Upper lobe of left lung (tissue), 6 donors: ENCODE measurements around the gene GPR108. TPM values are rescaled to one million over a fixed set of nuclear protein-coding genes. Genes with fewer than 3 reads are reported as not detected.
A peak's percentile ranks its signal among the peaks of the same experiment; 100 is the strongest.
"Not testable (repeated sequence)": the region's sequence is repeated elsewhere in the genome, so short reads cannot be mapped to it uniquely, and the experiment has no call there.

Experiments used
- ATAC-seq, 2 donors: fragments of 200-7000 bp; cut with Tn5 transposase; one replicate each; pipeline ENCODE4 v1.9.1; 2022; ENCODE audit warnings: mild to moderate bottlenecking in 2 of 2, moderate library complexity in 2 of 2; ENCODE audit not compliant: low FRiP score in 2 of 2
- DNase-seq, 2 donors: peaks; one replicate each; pipeline ENCODE4 v3.0.0-alpha.2; 2019 to 2020
- H3K27ac ChIP-seq, 4 donors: fragments of 200-600 bp; sonication (generic); one replicate each; pipeline ENCODE4 v1.5.1; 2016 to 2019
- H3K27me3 ChIP-seq, 4 donors: fragments of 200-600 bp; sonication (generic); one replicate each; pipeline ENCODE4 v1.5.1; 2017 to 2019
- H3K36me3 ChIP-seq, 4 donors: fragments of 200-600 bp; sonication (generic); one replicate each; pipeline ENCODE4 v1.5.1; 2016 to 2019
- H3K4me1 ChIP-seq, 4 donors: fragments of 200-600 bp; sonication (generic); one replicate each; pipeline ENCODE4 v1.5.1; 2018 to 2019
- H3K4me3 ChIP-seq, 4 donors: fragments of 200-600 bp; sonication (generic); one replicate each; pipeline ENCODE4 v1.5.1; 2017 to 2019; ENCODE audit warnings: mild to moderate bottlenecking in 2 of 4, moderate library complexity in 1 of 4
- H3K9me3 ChIP-seq, 4 donors: fragments of 200-600 bp; sonication (generic); one replicate each; pipeline ENCODE4 v1.5.1; 2018 to 2019
- EP300 ChIP-seq, 4 donors: sonication (generic); formaldehyde crosslinking; IDR thresholded peaks; one replicate each; pipeline ENCODE4 v1.5.1; 2017; ENCODE audit warnings: antibody characterized with exemption in 4 of 4, control low read depth in 2 of 4
- POLR2A ChIP-seq, 4 donors: fragments of 450-650 bp; IDR thresholded peaks; one replicate each; pipeline ENCODE4 v1.5.1; 2016 to 2017; ENCODE audit warnings: antibody characterized with exemption in 4 of 4, mild to moderate bottlenecking in 2 of 4
- POLR2AphosphoS5 ChIP-seq, 2 donors: sonication (generic); formaldehyde crosslinking; IDR thresholded peaks; one replicate each; pipeline ENCODE4 v1.5.1; 2017; ENCODE audit warnings: antibody characterized with exemption in 2 of 2
- WGBS, 2 donors: methylation state at CpG; one replicate each; pipeline ENCODE4 v1.1.5; 2017 to 2018; 5-methylcytosine and 5-hydroxymethylcytosine counted together
- total RNA-seq, 6 donors: library from RNA; depleted of rRNA in 4 of 6; stranded (reverse); fragments of >200 nt in 4 of 6; gene quantifications; one replicate each; pipeline versions ENCODE4 v1.1.0 to v1.2.1, GENCODE V29; 2016 to 2021
- TF ChIP-seq, protein P1 (sequence below), 6 experiments: fragments of 450-650 bp in 4 of 6; fragments of 200-600 bp in 2 of 6; sonication (generic) in 2 of 6; IDR thresholded peaks; one replicate each; pipeline ENCODE4 v1.5.1; 2016 to 2019; ENCODE audit warnings: antibody characterized with exemption in 6 of 6
- donor health status: DM: no; HTN: no; CAD: no; lungs with moderate emphysema.
- donor health status: DM: no; HTN: yes; CAD: no; lungs with severe emphysema.

Gene GPR108
- total RNA-seq, 6 donors from 2014 or later, result 51.6 to 105 (median 69.0) TPM

DNA sequence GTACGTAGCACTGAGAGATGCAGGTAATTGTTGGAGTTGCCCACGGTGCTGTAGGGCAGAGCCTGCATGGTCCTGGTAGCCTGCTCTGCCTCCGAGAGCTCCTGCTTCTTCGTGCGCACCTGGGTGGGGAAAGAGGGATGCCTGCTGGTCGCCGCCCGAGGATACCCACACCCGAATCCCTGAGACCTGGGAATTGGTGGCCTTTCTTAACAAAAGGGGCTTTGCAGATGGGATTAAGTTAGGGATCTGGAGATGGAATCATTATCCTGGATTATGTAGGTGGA lies 26.4 kb downstream of the GPR108 start:
- Histone ChIP-seq H3K9me3 (no peaks in the 10 kb centered on the region), H3K27ac (no peak overlapping the region), H3K4me3 (no peak overlapping the region), H3K4me1 (no peaks in the 10 kb centered on the region), H3K27me3 (no peaks in the 10 kb centered on the region), H3K36me3 (peaks cover 0 to 34% (median 16%) of the 10 kb centered on the region in 4 donors)
- TF ChIP-seq, protein P1, sequence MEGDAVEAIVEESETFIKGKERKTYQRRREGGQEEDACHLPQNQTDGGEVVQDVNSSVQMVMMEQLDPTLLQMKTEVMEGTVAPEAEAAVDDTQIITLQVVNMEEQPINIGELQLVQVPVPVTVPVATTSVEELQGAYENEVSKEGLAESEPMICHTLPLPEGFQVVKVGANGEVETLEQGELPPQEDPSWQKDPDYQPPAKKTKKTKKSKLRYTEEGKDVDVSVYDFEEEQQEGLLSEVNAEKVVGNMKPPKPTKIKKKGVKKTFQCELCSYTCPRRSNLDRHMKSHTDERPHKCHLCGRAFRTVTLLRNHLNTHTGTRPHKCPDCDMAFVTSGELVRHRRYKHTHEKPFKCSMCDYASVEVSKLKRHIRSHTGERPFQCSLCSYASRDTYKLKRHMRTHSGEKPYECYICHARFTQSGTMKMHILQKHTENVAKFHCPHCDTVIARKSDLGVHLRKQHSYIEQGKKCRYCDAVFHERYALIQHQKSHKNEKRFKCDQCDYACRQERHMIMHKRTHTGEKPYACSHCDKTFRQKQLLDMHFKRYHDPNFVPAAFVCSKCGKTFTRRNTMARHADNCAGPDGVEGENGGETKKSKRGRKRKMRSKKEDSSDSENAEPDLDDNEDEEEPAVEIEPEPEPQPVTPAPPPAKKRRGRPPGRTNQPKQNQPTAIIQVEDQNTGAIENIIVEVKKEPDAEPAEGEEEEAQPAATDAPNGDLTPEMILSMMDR (IDR thresholded peaks at IDR 0.05), result no peak
- TF ChIP-seq POLR2A (IDR thresholded peaks at IDR 0.05), result no peak
- no peak for TF ChIP-seq POLR2AphosphoS5 (IDR thresholded peaks at IDR 0.05)
- no peak for TF ChIP-seq EP300 (IDR thresholded peaks at IDR 0.05)
- ATAC-seq (no peak), DNase-seq (no peak)
- 60 to 63% methylated on average over 1 to 9 of the region's 9 CpGs for WGBS, 2 donors

DNA sequence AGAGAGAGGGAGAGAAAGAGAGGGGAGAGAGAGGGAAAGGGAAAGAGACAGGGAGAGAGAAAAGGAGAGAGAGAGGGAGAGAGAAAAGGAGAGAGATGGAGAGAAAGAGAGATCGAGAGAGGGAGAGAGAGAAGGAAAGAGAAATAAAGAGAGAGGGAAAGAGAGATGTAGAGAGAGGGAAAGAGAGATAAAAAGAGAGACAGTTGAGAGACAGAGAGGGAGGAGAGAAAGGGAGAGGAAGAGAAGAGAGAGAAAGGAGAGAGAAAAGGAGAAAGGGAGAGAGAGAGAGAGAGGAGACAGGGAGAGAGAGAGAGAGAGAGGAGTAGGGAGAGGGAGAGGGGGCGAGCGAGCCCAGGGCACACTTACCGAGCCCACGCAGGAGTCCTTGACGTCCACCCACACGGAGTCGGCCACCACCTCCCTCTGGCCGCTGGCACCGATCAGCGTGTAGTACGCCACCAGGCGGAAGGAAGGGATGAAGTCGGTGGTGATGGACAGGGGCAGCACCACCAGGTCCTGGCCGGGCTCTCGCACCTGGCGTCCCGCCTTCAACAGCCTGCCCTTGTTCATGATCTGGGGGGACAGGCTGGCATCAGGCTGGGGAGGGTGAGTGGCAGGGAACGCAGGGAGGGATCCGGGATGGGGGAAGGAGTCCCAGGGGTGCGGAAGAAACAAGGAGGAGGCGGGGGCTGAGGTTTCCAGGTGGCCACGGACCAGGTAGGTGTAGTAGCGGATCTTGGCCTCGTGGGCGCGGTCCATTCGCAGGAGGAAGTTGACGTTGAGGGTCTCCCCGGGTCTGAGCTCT lies 26.9 kb downstream of the GPR108 start:
- Histone ChIP-seq H3K4me1 (no peaks in the 10 kb centered on the region), H3K4me3 (no peak overlapping the region), H3K27ac (no peak overlapping the region), H3K9me3 (no peaks in the 10 kb centered on the region), H3K36me3 (peaks cover 0 to 34% (median 16%) of the 10 kb centered on the region in 4 donors), H3K27me3 (no peaks in the 10 kb centered on the region)
- DNase-seq (no peak), ATAC-seq (no peak)
- TF ChIP-seq, protein P1 (IDR thresholded peaks at IDR 0.05), result peak in 2 of 6 experiments; percentile 9 to 18
- no peak for TF ChIP-seq POLR2AphosphoS5 (IDR thresholded peaks at IDR 0.05)
- WGBS, 2 donors, result 38% methylated on average over 30 of the region's 30 CpGs

DNA sequence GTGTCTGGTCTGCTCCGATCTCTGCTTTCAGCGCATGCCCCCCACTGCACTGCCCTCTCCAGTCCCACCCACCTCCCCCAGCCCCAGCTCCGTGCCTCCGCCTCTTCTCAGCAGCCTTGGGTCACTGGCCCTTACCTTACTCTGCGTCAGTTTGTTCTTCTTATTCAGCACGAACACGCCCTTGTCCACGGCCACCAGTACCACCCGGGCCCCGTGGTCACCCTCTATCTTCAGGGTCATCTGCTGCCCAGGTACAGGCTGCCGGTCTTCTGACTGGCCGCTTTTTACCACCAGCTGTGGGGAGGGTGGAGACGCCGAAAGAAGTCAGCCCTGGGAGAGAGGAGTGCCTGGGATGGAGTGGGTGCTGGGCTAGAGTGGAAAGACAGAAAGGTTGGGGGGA lies 27.8 kb downstream of the GPR108 start:
- Histone ChIP-seq H3K4me3 (no peak overlapping the region), H3K27ac (no peak overlapping the region), H3K9me3 (no peaks in the 10 kb centered on the region), H3K27me3 (no peaks in the 10 kb centered on the region), H3K36me3 (peaks cover 0 to 34% (median 16%) of the 10 kb centered on the region in 4 donors), H3K4me1 (no peaks in the 10 kb centered on the region)
- 54 to 55% methylated on average over 12 to 14 of the region's 14 CpGs for WGBS, 2 donors
- DNase-seq, result no peak
- TF ChIP-seq, protein P1 (IDR thresholded peaks at IDR 0.05), result no peak
- TF ChIP-seq POLR2A (IDR thresholded peaks at IDR 0.05) (no peak), POLR2AphosphoS5 (IDR thresholded peaks at IDR 0.05) (no peak), EP300 (IDR thresholded peaks at IDR 0.05) (no peak)
- ATAC-seq, result no peak

DNA sequence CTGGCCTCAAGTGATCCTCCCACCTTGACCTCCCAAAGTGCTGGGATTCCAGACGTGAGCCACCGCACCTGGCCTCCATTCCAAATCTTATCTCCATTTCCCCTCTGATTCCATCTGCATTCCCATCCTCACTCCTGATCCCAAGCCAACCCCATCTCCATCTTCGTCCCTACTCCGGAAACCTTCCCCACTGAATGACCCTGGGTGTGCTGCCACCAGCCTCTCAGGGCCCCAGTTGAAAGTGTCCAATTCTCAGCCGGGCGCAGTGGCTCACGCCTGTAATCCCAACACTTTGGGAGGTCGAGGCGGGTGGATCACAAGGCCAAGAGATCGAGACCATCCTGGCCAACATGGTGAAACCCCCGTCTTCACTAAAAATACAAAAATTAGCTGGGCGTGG lies 28.5 kb downstream of the GPR108 start:
- ATAC-seq, H3K4me3 ChIP-seq, H3K27me3 ChIP-seq, H3K9me3 ChIP-seq, DNase-seq, H3K27ac ChIP-seq, H3K4me1 ChIP-seq: not testable (repeated sequence)
- H3K36me3 ChIP-seq, result peaks cover 0 to 34% (median 16%) of the 10 kb centered on the region in 4 donors
- 90 to 92% methylated on average over 12 of the region's 12 CpGs for WGBS, 2 donors

DNA sequence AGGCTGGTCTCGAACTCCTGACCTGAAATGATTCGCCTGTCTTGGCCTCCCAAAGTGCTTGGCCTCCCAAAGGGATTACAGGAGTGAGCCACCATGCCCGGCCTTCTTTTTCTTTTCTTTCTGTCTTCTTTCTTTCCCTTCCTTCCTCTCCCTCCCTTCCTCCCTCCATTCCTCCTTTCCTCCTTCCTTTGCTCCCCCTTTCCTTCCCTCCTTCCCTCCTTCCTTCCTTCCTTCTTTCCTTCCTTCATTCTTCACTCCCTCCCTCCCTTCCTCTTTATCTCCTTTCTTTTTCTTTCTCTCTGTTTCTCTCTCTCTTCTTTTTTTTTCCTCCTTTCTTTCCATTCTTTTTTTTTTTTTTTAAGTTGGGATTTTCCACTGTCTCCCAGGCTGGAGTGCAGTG lies 29.0 kb downstream of the GPR108 start:
- Histone ChIP-seq H3K27me3 (no peaks in the 10 kb centered on the region), H3K27ac (no peak overlapping the region), H3K9me3 (no peaks in the 10 kb centered on the region), H3K4me3 (no peak overlapping the region), H3K4me1 (no peaks in the 10 kb centered on the region), H3K36me3 (peaks cover 0 to 34% (median 16%) of the 10 kb centered on the region in 4 donors)
- ATAC-seq (no peak), DNase-seq (no peak)
- WGBS, 2 donors, result 80 to 81% methylated on average over 3 of the region's 3 CpGs
- TF ChIP-seq, protein P1 (IDR thresholded peaks at IDR 0.05), result no peak
- TF ChIP-seq EP300 (IDR thresholded peaks at IDR 0.05) (no peak), POLR2AphosphoS5 (IDR thresholded peaks at IDR 0.05) (no peak), POLR2A (IDR thresholded peaks at IDR 0.05) (no peak)
